Stomach (tissue), 4 donors: ENCODE results near the gene AKT1.

Experiments
- CTCF ChIP-seq, 7 experiments: fragments of 450-650 bp in 4 of 7; fragments of 200-600 bp in 3 of 7; sonication (generic) in 3 of 7; IDR thresholded peaks; one replicate each; pipeline ENCODE4 v1.5.1; 2016 to 2019; ENCODE audit warnings: antibody characterized with exemption in 7 of 7, control low read depth in 2 of 7, mild to moderate bottlenecking in 1 of 7
- EP300 ChIP-seq: sonication (generic); formaldehyde crosslinking; IDR thresholded peaks from one replicate; pipeline ENCODE4 v1.6.1; 2017; ENCODE audit warnings: antibody characterized with exemption

- no peak for TF ChIP-seq EP300
- TF ChIP-seq CTCF (IDR thresholded peaks at IDR 0.05) = no peak
Observed at GRCh38 chr14:104841730-104842129, 46.2 kb upstream of the AKT1 start.
